ENCODE results near the gene DQX1.
A peak's percentile ranks its signal among the peaks of the same experiment; 100 is the strongest.

Gene DQX1

DNA sequence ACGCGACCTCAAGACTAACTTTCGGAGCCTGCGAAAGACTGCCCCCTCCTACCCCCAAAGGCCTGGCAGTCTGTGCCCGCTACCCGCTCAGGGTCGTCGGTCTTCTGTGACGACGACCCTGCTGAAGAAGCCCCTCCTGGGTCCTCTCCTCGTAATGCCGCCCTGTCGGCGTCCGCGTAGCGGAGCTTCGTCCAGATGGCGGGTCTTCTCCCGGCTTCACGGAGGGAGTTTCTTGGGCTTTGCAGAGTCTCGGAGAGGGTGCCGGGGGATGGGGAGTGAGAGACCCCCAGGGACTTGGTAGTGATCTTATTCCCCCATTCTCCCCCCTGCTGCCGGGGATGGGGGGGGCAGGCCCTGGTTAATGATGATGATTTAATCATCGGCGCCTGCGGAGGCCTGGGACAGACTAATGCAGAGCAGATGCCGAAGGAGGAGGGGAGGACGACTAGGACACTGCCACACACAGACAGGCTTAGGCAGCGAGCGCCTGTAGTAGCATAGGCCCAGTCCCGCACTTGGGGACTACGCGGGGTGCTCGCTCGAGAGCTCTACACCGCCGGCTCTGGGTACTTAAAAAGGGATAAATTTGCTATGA is 18.0 kb downstream of the DQX1 start:
- DNase-seq = no peak

DNA sequence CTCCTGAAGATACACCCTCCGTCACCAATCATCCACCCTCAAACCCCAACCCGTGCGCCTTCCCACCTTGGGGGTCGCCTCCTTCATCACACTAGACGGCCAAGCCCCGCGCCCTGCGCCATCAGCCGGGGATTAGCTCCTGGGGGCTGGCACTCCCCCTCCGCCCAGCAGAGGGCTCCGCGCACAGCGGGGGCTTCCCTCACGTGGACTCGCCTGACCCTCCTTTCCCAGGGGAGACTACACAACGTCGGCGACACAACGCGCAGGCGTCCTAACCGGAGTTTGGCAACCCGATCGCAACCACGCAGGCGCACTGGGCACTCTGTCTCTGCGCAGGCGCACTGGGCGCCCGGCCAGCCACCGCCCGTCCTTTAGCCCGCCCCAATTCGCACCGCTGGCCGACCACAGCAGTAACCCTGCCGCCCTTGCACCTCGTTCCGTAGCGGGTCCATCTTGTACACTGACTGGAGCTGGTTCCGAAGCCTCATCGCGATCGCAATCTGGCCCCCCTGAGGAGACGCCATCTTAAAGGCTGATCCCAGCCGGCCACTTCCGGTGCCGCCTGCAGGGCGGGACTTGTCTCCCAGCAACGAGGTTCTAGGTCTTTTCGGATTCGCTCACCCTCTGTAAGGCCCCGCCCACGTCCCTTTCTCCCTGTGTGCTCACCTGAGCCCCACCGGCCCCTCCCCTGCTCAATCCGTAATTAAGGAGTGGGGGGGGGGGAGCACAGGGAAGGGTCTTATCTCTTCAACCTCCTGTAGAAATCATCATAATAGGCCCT is 18.7 kb downstream of the DQX1 start, which contains the start of gene PCGF1:
Gene PCGF1, minus strand, starts transcription at position 551 of the 781 bp plus-strand sequence. Its CDS starts 27 bp downstream, at position 524.
- DNase-seq = peak; percentile 96

DNA sequence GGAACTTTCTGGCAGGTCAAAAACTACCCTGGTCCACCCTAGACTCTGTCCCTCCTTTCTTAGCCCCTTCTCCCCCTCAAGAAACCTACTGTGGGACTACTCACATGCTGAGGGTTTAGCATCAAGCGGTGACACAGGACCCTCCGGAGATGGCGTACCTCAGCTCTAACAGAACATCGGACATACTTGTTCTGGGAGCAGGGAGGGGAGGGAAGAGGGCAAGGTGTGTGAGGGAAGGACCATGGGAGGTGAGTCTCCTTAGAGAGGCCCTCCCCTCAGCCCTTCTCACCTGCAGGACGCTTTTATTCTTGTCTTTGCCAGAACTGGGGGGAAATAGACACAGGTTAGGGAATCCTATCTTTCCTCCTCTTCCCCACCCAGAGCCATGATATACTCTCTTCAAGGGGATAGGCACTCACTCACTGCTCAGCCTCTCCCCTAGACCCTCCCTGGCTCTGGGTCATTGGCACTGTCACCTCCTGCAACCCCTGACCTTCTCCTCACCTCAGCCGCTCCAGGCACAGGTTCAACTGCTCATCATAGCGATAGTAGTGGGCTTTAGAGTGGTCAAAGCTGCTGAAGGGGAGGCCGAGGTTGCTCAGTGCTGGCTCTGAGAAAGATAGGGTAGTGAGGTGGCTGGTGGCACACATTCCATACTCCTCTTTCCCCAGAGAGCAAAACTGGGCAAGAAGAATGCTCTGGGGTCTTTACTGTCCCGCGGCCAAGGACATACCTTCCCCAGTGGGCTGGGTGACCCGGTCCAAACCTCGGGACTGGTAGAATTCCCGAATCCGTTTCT is 20.4 kb downstream of the DQX1 start:
- no peak for DNase-seq

DNA sequence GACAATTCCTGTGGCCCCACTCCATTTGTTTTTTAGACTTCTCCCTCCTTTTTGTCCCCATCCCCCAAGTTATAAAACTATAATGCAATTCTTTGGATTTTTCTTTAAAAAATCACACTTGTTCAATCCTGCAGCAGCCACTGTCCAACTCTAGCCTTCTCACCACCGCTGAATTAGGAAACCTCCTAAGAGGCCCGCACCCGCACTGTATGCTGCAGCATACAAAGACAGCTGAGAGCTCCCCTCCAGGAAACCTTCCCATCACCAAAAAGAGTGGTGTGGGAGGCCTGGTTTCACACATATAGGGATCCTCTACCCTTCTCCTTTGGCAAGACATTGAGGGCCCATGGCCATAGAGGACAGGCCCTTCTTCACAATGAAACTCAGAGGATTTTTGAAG is 21.4 kb downstream of the DQX1 start:
- DNase-seq = no peak

DNA sequence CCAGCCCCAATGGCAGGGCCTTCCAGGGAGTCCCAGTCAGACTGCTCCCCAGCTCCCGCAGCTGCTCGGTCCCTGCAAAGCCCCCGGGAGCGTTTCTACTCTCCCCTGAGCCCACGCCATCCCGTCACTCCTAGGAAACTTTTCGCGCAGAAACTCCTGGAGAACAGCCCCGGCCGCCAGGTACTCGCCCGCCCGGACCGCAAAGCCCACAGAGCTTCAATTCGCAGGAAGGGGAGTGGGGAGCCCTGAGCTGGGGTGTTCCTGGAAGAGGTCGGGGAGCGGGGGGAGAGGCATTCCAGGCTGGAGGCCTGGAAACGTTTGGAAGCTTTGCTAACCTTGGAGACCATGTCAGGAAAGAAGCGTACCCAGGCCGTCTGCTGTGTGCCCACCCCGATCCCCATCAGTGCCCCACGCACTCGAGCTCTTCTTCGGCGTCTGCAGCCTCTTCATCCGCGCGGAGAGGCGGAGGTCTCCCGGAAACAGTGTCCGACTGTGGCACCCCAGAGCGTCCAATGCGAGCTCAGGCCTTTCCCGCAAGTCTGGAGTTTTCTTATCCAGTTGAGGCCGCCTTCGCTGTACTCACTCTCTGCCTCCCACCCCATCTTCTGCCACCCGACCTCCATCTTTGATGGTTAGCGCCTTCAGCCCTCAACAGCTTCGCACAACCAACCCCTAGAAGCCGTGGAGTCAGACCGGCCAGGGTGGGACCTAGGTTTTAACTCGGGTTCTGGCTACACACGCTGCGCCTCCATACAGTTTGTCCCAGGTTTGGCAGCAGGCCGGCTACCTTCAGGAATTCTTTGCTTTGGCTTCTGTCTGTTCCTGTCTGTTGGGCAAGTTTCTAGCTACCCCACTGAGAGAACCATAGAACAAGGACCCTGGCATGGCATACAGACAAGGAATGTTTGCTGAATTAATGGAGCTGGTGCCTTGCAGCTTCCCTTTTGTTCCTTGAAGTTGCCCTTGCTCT is 22.2 kb downstream of the DQX1 start:
- DNase-seq = no peak

DNA sequence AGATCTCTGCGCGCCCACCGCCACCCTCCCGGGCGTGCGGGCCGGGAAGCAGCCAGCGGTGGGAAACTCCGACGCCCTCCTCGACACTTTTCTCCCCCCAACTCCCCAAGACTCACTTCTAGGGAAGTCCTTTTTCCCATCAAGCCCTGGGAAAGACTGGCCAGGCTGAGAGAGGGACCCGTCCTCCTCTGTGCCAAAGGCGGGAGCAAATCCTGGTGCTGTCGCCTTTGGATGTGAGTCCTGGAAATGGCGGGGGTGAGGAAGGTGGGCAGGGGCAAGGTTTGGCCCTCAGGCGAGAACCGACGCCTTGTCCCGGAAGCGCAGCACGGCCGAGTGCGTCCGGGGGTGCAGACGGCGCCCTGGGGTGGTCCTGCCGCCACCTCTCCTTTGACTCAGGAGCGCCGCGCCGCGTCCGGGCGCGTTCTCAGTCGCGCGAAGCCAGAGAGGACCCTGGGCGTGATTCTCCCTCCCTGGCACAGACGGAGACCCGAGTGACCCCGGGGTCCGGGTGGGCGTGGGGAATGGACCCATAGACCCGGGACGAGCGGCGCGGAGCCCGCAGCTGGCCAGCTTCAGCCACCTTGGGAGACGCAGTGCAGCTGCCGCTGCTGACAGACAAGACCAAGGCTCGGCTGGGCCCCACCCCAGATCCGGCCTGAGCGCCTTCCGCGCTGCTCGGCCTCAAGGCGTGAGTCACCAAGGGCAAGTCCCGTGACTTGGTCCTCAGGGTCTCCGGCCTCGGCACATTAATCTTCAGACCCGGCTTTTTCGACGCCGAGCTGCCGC is 23.1 kb downstream of the DQX1 start:
- DNase-seq = no peak

DNA sequence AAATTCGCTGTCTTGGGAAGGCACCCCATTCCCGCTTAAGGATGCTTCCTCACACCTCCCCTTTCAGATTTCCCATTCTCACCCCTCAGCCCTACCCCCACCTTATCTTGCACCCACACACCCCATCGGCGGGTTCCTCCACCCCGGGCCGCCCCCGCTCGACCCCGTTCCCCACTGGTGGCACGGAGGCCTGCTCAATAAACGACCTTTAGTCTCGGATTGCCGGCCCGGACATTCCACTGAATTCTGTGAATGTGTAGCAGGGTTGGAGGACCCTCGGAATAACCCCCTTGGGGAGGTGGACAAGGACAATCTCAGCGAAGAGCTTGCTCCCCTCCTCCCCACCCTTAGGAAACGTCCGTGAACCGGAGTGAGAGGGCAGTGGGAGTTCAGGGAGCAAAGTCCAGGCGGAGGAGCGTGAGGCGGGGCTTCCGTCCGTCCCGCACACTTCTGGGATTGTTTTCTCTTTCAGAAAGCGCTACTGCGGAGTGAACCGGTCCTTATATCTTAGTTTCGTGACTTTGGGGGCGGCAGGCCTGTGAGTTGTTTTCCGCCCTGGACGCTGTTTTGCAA is 23.8 kb downstream of the DQX1 start:
- DNase-seq = no peak

DNA sequence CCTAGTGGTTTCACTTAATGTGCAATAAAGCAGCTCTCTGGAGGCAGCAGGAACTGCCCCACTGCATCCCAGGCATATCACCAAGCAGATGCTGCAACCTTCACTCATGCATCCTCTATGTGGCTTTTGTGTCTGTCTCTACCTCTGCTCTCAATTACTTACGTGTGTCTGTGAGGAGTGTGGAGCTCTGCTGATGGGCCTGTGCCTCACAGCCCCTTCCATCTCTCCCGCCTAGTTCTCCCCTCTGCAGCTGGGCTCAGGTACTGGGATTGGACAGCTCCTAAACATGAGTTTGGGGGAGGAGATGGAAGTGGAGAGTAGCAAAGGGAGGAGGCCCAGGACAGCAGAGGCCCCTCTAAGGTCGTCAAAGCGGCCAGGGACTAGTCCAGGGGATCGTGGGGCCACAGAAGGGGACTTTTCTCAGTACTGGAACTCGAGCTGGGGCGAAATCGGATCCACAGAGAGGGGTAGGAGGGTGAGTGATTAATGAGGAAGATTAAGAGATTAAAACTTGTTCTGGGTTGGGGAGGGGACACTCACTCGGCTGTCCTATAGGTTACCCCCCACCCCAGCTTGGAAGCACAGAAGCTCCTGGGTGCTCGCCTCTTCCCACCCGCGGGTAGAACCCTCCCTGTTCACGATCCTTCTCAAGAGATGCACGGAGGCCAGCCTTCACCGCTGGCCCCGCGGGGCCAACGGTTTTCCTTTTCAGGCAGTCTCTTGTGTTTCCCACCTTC is 24.5 kb downstream of the DQX1 start:
- DNase-seq = no peak

DNA sequence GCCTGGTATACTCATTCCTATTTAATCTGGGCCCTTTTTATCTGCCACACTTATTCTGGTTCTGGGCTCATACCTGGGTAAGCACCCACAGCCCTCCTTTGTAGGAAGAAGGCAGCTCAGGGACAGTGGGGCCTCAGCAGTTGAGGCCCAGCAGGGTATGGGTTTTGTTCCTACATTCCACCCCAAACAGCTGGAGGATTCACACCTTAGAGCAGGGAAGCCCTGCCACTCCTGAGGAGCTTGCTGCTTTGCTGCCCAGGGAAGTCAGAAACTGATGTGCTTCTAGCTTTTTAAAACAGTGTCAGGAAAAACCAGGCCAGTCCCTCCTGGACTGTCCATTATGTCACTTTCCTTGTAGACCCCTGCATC is 25.5 kb downstream of the DQX1 start:
- no peak for DNase-seq

DNA sequence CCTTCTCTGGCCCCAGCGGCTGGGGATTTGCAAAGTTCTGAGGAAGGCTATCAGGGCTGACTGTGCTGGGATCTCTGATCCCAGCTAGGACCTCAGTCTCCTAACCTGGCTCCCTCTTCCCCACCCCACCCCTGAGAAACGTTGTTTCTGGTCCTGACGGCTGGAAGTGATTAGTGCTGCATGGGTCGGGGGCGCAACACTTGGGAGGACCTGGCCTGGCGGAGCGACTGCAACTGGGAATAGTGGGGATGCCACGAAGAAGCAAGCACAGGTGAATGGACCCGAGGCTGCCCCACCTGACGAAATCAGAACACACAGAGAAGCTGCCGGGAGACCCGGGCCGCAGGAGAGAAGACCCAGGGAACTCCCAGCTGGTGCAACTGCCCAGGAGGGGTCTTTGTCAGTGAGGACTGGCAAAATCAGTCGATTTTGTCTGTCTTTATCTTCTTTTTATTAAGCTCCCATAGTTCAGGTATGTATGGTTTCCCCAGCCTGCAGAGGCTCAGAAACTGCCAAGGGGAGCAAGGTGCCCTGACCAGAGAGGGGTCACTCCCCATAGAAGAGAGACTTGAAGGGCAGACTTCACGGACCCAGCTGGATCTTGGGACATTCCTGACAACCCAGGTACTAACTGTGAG is 26.0 kb downstream of the DQX1 start:
- no peak for DNase-seq

DNA sequence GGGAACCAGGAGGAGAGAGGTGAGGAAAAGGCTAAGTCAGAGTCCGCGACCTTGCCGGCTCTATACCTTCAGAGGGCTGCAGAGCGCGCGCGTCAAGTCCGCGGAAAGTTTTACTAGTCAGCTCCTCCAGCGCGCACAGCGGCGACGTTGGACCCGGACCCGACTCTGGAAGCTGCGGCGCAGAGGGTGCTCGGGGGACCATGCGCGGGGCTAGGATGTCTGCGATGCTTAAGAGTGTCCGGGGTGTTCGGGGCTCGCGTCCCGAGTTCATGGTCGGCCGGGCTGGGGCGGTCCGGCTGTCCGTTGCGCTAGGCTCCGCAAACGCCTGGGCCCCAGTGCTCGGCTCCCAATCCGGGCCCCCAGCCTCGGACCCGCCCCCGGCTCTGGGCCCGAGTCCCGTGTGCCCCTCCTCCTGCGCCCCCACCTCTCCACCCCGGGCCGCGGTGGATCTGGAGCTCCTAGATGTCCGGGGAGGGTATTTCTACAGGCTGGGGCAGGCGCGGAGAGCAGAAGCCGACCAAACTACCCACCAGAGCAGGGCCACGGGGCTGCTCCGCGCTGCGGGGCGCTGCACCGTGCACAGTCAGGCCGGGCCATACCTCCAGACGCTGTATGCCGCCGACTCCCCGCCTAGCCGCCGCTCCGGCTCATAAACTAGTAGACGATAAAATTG is 26.6 kb downstream of the DQX1 start, which contains the start of gene LBX2:
Gene LBX2, minus strand, starts transcription at position 337 of the 673 bp plus-strand sequence. Its CDS starts 66 bp downstream, at position 271.
- no peak for DNase-seq

DNA sequence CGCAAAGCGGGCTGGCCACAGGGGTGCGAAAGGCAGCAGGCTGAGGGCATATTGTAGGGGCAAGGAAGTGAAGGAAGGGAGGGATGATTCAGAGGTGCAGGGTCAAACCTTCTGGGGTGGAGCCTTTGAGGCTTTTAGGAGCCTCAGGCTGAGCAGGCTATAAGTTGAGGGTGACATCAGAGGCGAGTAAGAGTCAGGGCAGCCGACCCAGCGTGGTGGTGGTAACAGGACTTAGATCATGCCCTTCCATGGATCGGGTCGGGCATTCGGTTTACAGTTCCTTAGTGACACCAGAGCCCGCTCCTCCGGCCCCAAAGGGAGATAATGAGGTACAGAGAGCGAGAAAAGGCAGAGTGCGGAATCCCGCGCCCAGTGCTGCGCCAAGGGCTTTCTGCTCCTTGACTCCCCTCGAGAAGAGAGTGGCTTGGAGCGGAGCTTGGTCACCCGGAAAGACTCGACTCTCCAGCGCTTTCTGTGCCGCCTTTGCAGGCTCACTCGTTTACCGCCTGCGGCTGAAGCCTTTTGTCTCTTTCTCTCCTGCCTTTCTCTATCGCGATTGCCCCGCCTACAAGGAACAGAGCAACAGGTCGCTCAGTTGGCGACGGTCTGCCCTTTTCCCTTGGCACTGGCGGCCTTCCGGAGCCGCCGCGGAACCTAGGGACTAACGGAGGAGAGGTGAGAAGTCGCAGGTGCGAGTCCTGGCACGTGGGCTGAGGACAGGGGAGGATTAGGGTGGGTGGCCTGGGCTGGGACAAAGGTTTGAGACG is 27.3 kb downstream of the DQX1 start:
- no peak for DNase-seq

DNA sequence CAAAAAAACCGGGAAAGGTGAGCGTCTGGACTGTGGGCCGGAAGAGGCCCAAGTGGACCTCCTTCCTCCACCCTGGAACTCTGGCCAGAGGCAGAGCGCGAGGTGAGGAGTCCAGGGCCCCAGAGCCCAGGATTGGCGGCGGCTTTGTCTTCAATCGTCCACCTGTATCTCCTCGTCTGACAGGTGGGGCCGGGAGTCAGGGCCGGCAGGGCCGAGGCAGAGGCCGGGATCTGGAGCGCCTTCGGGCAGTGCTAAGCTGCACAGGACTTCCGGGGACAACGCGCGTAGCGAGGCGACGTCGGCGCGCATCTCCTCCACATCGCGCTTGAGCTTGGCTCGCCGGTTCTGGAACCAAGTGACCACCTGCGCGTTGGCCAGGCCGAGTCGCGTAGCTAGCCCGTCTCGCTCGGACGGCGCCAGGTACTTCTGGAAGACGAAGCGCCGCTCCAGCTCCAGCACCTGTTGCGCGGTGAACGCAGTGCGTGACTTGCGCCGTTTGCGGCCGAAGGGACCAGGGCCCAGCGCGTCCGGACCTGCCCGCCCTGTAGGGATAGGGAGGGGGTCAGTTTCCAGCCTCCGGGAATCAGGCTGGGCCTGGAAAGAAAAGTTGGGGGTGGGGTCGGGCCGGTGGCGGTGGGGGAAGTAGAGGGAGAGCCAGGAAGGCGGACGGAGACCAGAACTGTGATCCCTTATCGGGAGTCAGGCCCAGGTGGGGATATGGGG is 28.1 kb downstream of the DQX1 start:
- DNase-seq = peak; percentile 37

DNA sequence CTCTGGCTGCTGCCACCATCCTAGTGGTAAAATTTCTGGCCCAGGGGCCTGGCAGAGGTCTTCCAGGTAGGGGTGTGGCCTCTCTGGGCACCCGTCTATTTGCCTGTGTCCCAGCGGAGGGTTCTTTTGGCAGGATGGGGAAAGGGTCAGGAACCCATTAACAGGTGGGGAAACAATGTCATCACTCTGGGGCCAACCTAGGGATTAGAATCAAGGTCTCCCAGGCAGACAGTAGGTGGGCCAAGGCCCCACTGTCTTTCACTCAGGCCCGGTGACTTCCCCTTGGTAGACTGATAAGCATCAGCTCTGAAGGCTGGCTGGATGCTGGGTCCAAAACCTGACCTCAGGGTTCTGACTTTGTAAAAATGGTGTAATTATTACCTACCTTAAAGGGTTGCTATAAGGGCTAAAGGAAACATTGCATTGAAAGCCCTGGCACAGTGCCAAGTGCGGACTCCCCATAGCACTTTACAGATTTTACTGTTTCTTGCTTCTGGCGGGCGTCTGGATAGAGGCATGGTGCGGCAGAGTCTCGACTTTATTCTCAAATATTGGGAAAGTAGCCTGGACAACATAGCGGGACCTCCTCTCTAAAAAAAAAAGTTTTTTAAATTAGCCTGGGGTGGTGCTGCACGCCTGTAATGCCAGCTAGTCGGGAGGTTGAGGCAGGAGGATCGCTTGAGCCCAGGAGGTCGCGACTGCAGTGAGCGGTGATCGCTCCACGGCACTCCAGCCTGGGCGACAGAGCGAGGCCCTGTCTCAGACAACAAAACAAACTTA is 28.8 kb downstream of the DQX1 start:
- no peak for DNase-seq

DNA sequence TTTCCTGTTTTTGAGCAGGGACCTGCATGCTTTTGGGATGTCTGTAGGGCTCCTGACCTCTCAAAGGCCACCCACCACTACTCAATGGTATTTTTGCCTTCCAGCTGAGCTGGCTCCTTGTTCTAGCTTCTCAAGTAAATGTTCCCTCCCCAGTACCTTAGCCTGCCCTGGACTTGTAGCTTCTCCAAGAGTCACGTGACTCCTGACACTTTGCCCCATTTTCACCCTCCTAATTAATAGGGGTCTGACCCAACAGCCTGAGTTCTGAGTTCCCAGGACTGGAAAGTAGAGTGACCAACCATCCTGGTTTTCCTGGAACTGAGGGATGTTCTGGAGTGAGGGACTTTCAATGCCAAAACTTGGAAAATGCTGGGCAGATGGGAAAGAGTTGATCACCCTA is 30.6 kb downstream of the DQX1 start:
- no peak for DNase-seq

DNA sequence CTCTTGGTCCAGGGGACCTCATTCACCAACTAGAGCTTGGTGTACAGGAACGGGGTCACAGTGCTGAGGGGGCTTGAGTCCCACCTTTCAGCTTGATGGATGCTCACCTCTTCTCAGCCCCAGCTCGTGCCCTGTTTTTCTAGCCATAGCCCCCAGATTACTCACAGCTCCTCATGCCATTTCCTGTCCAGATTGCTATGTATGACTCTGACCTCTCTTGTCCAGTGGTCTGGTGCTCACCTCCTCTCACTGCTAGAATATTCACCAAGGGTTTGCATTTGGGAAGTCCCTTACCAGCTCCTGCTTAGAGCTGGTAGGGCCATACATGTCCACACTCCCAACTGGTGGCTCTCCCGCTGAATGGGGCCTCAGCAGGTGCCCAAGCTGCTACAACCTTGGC is 32.5 kb downstream of the DQX1 start:
- no peak for DNase-seq

Data from NCI-H510A treated with DMSO at 0.1 percent for 48 hours (cell line).